Kidney tubule cell (primary cell): ENCODE measurements around the gene APOO.
A peak's percentile ranks its signal among the peaks of the same experiment; 100 is the strongest.
"Not testable (repeated sequence)": the region's sequence is repeated elsewhere in the genome, so short reads cannot be mapped to it uniquely, and the experiment has no call there.

Experiments used
- DNase-seq: peaks from one replicate; pipeline ENCODE4 v3.0.0-alpha.2; 2018; ENCODE audit warnings: low spot score

The APOO gene

GRCh38 chrX:23859238-23859637 is 48.5 kb downstream of the APOO start:
- DNase-seq, result not testable (repeated sequence)

DNA sequence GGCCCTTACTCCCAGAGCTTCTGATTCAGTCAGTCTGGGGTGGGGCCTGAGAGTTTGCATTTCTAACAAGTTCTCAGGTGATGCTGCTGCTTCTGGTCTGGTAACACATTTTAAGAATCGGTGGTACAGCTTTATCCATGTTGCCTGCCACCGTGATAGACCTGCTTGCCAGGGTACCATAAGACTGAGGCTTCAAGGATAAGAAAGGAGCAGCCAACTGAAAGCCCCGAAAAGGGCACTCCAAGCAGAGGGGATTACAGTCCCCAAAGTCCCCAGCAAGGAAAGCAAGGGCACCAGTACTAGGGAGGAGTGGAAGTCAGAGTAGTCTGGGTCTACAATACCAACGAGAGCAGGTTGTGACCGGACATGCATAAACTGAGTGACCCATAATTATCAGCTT is 49.8 kb downstream of the APOO start:
- DNase-seq, result no peak

DNA sequence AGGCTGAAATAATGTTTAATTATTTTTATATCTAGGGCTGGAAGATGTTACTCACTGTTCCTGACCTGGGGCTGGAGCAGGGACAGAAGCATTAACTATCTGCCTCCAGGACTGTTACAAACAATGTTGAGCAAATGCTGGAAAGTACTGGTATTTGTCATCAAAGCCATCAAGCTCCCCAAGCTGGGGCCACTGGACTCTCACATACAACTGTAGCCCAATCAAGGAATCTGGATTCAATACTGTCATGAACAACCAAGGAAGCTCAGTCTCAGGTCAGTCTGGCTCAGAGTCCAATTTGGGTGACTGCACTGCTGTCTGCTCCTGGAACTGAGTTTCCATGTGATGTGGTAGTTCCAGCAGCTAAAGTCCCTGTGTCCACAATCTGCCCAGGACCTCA is 50.4 kb downstream of the APOO start:
- no peak for DNase-seq

- DNase-seq, result no peak
Measured at GRCh38 chrX:23855569-23855968, 52.2 kb downstream of the APOO start.

GRCh38 chrX:23854945-23855344 is 52.8 kb downstream of the APOO start:
- DNase-seq, result no peak

- DNase-seq, result no peak
Measured at GRCh38 chrX:23854122-23854521, 53.6 kb downstream of the APOO start.

GRCh38 chrX:23851544-23851943 is 56.2 kb downstream of the APOO start:
- no peak for DNase-seq

DNA sequence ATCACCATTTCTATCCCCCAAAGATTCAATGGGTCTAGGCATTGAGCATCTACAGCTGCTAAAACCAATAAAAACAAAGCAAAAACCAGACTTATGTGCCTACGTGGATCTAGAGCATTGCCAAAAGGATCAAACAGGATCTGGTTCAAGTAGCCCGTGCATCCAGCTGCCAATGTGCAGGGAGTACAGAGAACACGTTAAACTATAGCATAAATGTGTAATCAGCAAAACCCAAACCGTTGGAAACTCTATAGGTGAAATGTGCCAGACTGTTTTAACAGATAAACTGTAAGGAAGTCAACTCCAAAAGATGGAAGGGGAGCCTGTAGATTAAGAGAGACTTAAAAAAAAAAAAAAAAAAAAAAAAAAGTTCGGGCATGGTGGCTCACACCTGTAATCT is 58.5 kb downstream of the APOO start:
- DNase-seq, result no peak

- DNase-seq, result no peak
Measured at GRCh38 chrX:23845351-23845817, 62.4 kb downstream of the APOO start.

DNA sequence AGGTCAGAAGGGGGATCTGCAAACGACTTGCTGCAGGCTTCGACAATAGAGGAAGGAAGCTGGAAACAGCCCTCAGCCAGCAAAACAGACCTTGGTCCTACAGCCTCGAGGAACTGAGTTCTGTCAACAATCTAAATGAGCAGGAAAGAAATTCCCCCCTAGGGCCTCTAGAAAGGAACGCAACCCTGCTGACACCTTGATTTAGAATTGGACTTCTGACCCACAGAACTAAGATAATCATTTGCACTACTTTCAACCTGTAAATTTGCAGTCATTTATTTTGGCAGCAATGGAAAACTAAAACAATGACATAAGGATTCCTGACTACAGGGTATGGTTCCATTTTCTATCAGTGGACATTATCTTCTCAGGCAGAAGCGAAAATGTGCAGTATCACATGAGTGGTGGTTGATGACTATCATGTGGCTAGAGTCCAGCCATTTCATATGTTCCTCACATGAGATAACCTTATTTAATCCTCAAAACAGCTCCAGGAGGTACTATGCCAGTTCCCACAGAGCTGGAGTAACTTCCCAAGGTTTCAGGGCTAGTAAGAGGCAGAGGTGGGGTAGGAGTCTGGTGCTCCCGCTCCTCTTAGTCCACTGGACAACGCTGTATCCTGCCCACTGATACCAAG is 63.1 kb downstream of the APOO start:
- no peak for DNase-seq

DNA sequence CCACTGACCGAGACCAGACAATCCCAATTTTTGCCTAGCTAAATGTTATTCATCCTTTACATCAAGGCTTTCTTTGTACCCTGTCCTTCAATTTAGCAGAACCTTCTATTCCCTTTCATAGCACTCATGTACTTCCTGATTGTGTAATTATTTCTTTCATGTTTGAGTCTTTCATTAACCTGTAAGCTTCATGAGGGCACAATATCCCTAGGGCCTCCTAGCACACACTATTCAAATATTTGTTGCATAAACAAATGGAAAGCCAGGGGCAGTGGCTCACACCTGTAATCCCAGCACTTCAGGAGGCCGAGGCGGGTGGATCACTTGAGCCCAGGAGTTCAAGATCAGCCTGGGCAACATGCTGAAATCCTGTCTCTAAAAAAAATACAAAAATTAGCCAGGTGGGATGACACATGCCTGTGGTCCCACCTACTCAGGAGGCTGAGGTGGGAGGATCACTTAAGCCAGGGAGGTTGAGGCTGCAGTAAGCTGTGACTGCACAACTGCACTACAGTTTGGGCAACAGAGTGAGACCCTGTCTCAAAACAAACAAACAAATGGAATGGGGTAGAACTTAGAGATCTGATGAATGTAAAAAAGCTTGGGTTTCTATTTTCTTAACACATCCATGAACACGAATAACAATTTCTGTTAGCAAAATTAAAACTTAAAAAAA is 65.8 kb downstream of the APOO start:
- DNase-seq, result no peak

DNA sequence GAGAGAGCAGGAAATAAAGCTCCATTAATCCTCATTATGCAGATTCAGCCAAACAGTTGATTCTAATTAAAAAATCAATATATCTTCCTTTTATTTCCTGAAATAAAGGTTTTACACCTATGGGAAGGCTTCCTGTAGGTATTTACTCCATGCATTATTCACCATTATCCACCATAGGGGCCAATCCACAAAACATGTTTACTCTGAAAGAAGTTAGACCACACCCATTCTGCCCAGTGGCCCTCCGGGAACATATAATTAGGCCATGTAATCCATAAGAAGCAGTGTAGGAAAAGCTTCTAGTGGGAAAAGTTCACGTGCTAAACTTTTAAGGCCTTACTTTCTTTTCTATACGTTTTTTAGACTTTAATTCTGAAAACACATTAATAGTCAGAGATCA is 67.1 kb downstream of the APOO start:
- no peak for DNase-seq

DNA sequence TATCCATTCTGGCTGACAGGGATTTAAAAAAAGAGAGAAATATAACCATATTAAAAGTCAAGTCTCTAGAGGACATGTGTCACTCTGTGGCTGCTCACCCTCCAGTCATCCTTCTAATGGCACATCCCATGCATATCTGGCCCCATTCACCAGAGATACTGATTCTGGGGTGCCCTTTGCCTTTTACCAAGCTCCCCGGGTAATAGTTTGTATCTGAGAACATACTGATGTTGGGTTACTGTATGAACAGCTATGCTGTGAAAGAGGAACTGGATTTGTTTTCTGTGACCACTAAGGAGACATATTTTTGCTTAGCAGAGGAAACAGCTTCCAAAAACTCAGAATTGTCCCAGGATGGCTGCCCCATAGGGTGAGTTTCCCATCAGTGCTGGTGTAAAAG is 68.8 kb downstream of the APOO start:
- DNase-seq, result no peak

DNA sequence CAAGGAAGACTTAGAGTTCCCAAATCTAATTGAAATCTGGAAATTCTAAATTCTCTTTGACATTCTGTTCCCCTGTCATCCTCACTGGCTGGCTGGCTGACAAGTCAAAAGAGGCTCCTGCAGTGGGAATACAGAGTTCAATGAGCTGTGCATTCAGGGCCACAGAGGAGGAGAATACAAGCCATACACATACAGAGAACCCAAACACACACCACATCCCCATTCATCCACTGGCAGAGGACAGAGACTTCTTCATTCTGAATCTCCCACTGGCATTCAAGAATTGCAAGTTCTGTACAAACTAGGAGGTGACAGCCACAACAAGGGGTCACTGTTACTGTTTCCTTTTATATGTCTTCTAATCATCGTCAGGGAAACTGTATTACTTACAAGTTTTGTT is 75.0 kb downstream of the APOO start:
- DNase-seq, result no peak

GRCh38 chrX:23828881-23829280 is 78.9 kb downstream of the APOO start:
- no peak for DNase-seq

DNA sequence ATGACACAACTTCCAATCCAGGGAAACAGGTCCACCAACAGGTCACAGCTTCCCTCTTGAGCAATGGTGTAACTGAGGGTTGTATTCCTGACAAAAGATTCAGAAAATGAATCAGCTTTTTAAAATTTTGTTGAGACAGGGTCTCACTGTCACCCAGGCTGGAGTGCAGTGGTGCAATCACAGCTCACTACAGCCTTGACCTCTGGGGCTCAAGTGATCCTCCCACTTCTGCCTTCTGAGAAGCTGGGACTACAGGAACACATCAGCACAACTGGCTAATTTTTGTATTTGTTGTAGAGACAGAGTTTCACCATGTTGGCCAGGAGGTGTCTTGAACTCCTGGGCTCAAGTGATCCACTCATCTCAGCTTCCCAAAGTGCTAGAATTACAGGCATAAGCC is 81.1 kb downstream of the APOO start:
- no peak for DNase-seq

GRCh38 chrX:23826216-23826615 is 81.5 kb downstream of the APOO start:
- no peak for DNase-seq

DNA sequence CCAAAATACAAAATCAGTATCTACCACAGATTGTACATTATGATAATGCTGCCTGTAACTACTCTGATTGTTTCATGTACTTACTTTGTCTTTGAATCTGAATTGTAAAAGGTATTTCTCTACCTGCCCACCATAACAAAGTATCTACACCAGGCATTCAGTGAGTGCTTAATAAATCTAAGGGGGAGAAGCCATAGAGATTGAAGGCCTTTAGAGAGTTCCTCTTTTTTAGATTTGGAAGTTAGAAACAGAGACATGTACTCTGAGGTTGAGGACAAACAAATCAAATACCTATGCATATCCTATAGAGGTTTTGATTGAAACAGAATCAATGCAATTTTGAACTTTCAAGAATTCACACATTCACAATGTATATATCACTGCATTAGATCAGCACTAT is 82.1 kb downstream of the APOO start:
- no peak for DNase-seq

DNA sequence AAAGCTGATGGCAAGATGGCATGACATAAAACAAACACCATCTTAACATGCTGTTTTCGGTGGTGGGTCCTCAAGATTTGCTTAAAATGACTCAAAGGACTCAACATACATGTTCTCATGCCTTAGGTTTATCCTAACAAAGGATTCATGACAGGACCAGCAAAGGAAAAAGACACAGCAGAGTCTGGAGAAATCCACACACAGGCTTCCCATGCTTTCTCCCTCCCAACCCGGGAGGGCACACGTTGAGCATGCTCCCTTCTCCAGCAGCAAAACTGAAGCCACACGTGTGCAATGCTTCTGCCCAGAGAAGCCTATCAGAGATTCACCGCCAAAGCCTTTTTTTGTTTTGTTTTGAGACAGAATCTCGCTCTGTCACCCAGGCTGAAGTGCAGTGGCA is 84.9 kb downstream of the APOO start:
- no peak for DNase-seq

GRCh38 chrX:23822397-23822796 is 85.3 kb downstream of the APOO start:
- DNase-seq, result peak; percentile 36

GRCh38 chrX:23821847-23822246 is 85.9 kb downstream of the APOO start:
- DNase-seq, result no peak

DNA sequence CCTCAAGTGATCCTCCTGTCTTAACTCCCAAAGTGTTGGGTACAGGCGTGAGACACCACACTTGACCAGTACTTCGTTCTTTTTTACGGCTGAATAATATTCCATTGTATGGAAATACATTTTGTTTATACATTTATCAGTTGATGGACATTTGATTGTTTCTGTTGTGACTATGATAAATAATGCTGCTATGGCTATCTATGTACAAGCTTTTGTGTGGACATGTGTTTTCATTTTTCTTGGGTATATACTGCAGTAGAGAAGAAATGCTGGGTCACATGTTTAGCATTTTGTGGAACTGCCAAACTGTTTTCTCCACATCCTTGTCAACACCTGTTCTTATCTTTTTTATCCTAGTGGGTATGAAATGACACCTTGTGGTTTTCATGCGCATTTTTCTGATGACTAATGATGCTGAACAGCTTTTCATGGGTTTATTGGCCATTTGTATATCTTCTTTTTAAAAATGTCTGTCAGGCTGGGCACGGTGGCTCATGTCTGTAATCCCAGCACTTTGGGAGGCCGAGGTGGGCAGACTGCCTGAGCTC is 87.4 kb downstream of the APOO start:
- DNase-seq, result peak; percentile 36

- peak; percentile 75 for DNase-seq
Measured at GRCh38 chrX:23819385-23820234, 88.1 kb downstream of the APOO start.
